ENCODE data around the gene ARL8A. TPM values are rescaled to one million over a fixed set of nuclear protein-coding genes. Genes with fewer than 3 reads are reported as not detected.

ARL8A gene
- total and polyA plus RNA-seq, 2 donors (not counting 1 experiment from before 2014, with no cell fraction given): 67.6 to 70.7 TPM

DNA sequence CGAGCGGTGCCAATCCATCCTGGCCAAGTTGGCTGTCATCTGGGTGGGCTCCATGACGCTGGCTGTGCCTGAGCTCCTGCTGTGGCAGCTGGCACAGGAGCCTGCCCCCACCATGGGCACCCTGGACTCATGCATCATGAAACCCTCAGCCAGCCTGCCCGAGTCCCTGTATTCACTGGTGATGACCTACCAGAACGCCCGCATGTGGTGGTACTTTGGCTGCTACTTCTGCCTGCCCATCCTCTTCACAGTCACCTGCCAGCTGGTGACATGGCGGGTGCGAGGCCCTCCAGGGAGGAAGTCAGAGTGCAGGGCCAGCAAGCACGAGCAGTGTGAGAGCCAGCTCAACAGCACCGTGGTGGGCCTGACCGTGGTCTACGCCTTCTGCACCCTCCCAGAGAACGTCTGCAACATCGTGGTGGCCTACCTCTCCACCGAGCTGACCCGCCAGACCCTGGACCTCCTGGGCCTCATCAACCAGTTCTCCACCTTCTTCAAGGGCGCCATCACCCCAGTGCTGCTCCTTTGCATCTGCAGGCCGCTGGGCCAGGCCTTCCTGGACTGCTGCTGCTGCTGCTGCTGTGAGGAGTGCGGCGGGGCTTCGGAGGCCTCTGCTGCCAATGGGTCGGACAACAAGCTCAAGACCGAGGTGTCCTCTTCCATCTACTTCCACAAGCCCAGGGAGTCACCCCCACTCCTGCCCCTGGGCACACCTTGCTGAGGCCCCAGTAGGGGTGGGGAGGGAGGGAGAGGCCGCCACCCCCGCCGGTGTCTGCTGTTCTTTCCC, 16.5 kb downstream of the ARL8A start:
- H2AFZ ChIP-seq (ENCODE audit: insufficient read depth, low read depth, low read length, poor library complexity, severe bottlenecking): no peak overlapping the region
- ATAC-seq (ENCODE audit: low read depth): no peak
- no peaks in the 10 kb centered on the region for H3K9me3 Mint-ChIP-seq (ENCODE audit: insufficient read depth)
- POLR2A ChIA-PET: no interaction called here
- no peaks in the 10 kb centered on the region for H3K4me1 Mint-ChIP-seq
- no peak for DNase-seq
- CTCF ChIA-PET: no interaction called here
- intact Hi-C loops (cut with micrococcal nuclease): no loop called here
- H3K36me3 ChIP-seq (replicated peaks in 1 of 2; ENCODE audit: control extremely low read depth in 1 of 2, control insufficient read depth in 1 of 2, extremely low read depth in 1 of 2, insufficient read depth in 2 of 2, low read length in 1 of 2): peaks cover 0 to 14% of the 10 kb centered on the region in 2 experiments
- peaks cover 0 to 3% (median 0%) of the 10 kb centered on the region in 4 experiments for H3K27me3 ChIP-seq (replicated peaks in 1 of 4; ENCODE audit: control extremely low read depth in 1 of 4, control insufficient read depth in 3 of 4, insufficient read depth in 4 of 4, low read length in 3 of 4)
- no peak overlapping the region for H3K9ac ChIP-seq (ENCODE audit: low read length)
- no peak overlapping the region for H3K4me3 Mint-ChIP-seq
- H3K27me3 Mint-ChIP-seq: peaks cover 18% of the 10 kb centered on the region
- 94% methylated on average over 20 of the region's 26 CpGs for WGBS (ENCODE audit: insufficient coverage)
- H4K20me1 ChIP-seq (ENCODE audit: control insufficient read depth, insufficient read depth, low read length, poor library complexity, severe bottlenecking): no peaks in the 10 kb centered on the region
- H3K27ac ChIP-seq (ENCODE audit: low read length in 2 of 2): no peak overlapping the region
- H3K27ac Mint-ChIP-seq: no peak overlapping the region
- no peaks in the 10 kb centered on the region for H3K79me2 ChIP-seq (ENCODE audit: control insufficient read depth, insufficient read depth, low read length)
- no peak overlapping the region for H3K4me3 ChIP-seq (ENCODE audit: control extremely low read depth in 1 of 5, extremely low read depth in 1 of 5, insufficient read depth in 1 of 5, low read depth in 2 of 5, low read length in 4 of 5)
- TF ChIP-seq EZH2 (IDR thresholded peaks at IDR 0.05; ENCODE audit: borderline replicate concordance, insufficient read depth, low read depth, low read length, poor library complexity, severe bottlenecking): no peak
- TF ChIP-seq, protein P1, sequence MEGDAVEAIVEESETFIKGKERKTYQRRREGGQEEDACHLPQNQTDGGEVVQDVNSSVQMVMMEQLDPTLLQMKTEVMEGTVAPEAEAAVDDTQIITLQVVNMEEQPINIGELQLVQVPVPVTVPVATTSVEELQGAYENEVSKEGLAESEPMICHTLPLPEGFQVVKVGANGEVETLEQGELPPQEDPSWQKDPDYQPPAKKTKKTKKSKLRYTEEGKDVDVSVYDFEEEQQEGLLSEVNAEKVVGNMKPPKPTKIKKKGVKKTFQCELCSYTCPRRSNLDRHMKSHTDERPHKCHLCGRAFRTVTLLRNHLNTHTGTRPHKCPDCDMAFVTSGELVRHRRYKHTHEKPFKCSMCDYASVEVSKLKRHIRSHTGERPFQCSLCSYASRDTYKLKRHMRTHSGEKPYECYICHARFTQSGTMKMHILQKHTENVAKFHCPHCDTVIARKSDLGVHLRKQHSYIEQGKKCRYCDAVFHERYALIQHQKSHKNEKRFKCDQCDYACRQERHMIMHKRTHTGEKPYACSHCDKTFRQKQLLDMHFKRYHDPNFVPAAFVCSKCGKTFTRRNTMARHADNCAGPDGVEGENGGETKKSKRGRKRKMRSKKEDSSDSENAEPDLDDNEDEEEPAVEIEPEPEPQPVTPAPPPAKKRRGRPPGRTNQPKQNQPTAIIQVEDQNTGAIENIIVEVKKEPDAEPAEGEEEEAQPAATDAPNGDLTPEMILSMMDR (IDR thresholded peaks at IDR 0.05): no peak
- no peak overlapping the region for H3K4me2 ChIP-seq (replicated peaks; ENCODE audit: low read depth, low read length, poor library complexity, severe bottlenecking)
- no peaks in the 10 kb centered on the region for H3K4me1 ChIP-seq (ENCODE audit: control insufficient read depth in 2 of 2, insufficient read depth in 2 of 2, low read length in 2 of 2)
- H3K9me3 ChIP-seq (ENCODE audit: control extremely low read depth in 1 of 3, control insufficient read depth in 2 of 3, insufficient read depth in 1 of 3, low read length in 2 of 3): no peaks in the 10 kb centered on the region

DNA sequence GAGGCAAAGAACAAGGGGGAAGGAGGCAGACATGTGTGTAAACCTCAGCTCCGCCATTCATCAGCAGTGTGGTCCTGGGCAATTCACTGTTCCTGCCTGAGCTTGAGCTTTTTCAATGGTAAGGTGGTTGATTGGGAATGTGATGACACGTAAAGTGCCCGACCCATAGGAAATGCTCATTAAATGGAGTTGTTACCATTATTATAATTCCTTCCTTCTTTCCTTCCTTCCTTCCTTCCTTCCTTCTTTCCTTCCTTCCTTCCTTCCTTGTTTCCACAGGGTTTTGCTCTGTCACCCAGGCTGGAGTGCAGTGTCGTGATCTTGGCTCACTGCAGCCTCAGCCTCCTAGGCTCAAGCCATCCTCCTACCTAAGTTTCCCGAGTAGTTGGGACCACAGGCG, 17.5 kb downstream of the ARL8A start:
- WGBS (ENCODE audit: insufficient coverage): 67% methylated on average over 1 of the region's 6 CpGs
- ATAC-seq (ENCODE audit: low read depth) (no peak), DNase-seq (no peak)
- Histone ChIP-seq H2AFZ (ENCODE audit: insufficient read depth, low read depth, low read length, poor library complexity, severe bottlenecking) (no peak overlapping the region), H3K27me3 (replicated peaks in 1 of 4; ENCODE audit: control extremely low read depth in 1 of 4, control insufficient read depth in 3 of 4, insufficient read depth in 4 of 4, low read length in 3 of 4) (peaks cover 0 to 3% (median 0%) of the 10 kb centered on the region in 4 experiments), H3K4me2 (replicated peaks; ENCODE audit: low read depth, low read length, poor library complexity, severe bottlenecking) (no peak overlapping the region), H3K9ac (ENCODE audit: low read length) (no peak overlapping the region), H3K79me2 (ENCODE audit: control insufficient read depth, insufficient read depth, low read length) (no peaks in the 10 kb centered on the region), H3K9me3 (ENCODE audit: control extremely low read depth in 1 of 3, control insufficient read depth in 2 of 3, insufficient read depth in 1 of 3, low read length in 2 of 3) (no peaks in the 10 kb centered on the region), H3K27ac (ENCODE audit: low read length in 2 of 2) (no peak overlapping the region), H3K4me3 (ENCODE audit: control extremely low read depth in 1 of 5, extremely low read depth in 1 of 5, insufficient read depth in 1 of 5, low read depth in 2 of 5, low read length in 4 of 5) (no peak overlapping the region), H3K4me1 (ENCODE audit: control insufficient read depth in 2 of 2, insufficient read depth in 2 of 2, low read length in 2 of 2) (no peaks in the 10 kb centered on the region), H4K20me1 (ENCODE audit: control insufficient read depth, insufficient read depth, low read length, poor library complexity, severe bottlenecking) (no peaks in the 10 kb centered on the region), H3K36me3 (replicated peaks in 1 of 2; ENCODE audit: control extremely low read depth in 1 of 2, control insufficient read depth in 1 of 2, extremely low read depth in 1 of 2, insufficient read depth in 2 of 2, low read length in 1 of 2) (peaks cover 0 to 5% of the 10 kb centered on the region in 2 experiments)
- Mint-ChIP-seq H3K27me3 (peaks cover 18% of the 10 kb centered on the region), H3K27ac (no peak overlapping the region), H3K4me3 (no peak overlapping the region), H3K4me1 (no peaks in the 10 kb centered on the region), H3K9me3 (ENCODE audit: insufficient read depth) (no peaks in the 10 kb centered on the region)
- TF ChIP-seq, protein P1 (IDR thresholded peaks at IDR 0.05): no peak
- no peak for TF ChIP-seq EZH2 (IDR thresholded peaks at IDR 0.05; ENCODE audit: borderline replicate concordance, insufficient read depth, low read depth, low read length, poor library complexity, severe bottlenecking)
- POLR2A ChIA-PET: no interaction called here
- CTCF ChIA-PET: no interaction called here
- intact Hi-C loops (cut with micrococcal nuclease): no loop called here

Data from B cell (primary cell).